Activated CD8-positive, alpha-beta T cell treated with anti-CD3 and anti-CD28 coated beads for 36 hours (primary cell): Measurements from ENCODE around the gene FAF1. TPM values are rescaled to one million over a fixed set of nuclear protein-coding genes. Genes with fewer than 3 reads are reported as not detected.

Experiments
- ATAC-seq: fragments of 200-7000 bp; cut with Tn5 transposase; one replicate; pipeline ENCODE4 v1.10.0; 2021; ENCODE audit warnings: mild to moderate bottlenecking, moderate library complexity
- CTCF ChIA-PET: fragments of 350-600 bp; sonication (Branson Sonifier 250); formaldehyde crosslinking; loops from one replicate; lab custom pipeline; 2021; ENCODE audit warnings: antibody characterized with exemption; lab: Charles Lee
- POLR2A ChIA-PET: fragments of 350-600 bp; sonication (Branson Sonifier 250); formaldehyde crosslinking; loops from one replicate; lab custom pipeline; 2021; ENCODE audit warnings: antibody characterized with exemption; lab: Charles Lee
- DNase-seq: peaks from one replicate; pipeline ENCODE4 v3.0.0-alpha.2; 2020
- H3K27ac Mint-ChIP-seq: one replicate; pipeline ENCODE4 v1.8.0; 2021; ENCODE audit warnings: mild to moderate bottlenecking, mixed read lengths
- H3K27me3 Mint-ChIP-seq: one replicate; pipeline ENCODE4 v1.8.0; 2021; ENCODE audit warnings: mixed read lengths
- H3K36me3 Mint-ChIP-seq: one replicate; pipeline ENCODE4 v1.8.0; 2021; ENCODE audit warnings: low read depth, mixed read lengths
- H3K4me1 Mint-ChIP-seq: one replicate; pipeline ENCODE4 v1.8.0; 2021; ENCODE audit warnings: low read depth, mixed read lengths
- H3K4me3 Mint-ChIP-seq: one replicate; pipeline ENCODE4 v1.8.0; 2021; ENCODE audit warnings: mild to moderate bottlenecking, moderate library complexity, mixed read lengths
- H3K9me3 Mint-ChIP-seq: one replicate; pipeline ENCODE4 v1.8.0; 2021; ENCODE audit warnings: mixed read lengths
- CTCF ChIP-seq: fragments of 200-600 bp; IDR thresholded peaks from one replicate; pipeline ENCODE4 v1.8.0; 2022; ENCODE audit warnings: antibody characterized with exemption, mild to moderate bottlenecking
- intact Hi-C: fragments of 100-400 bp; cut with micrococcal nuclease; formaldehyde crosslinking; loops from one replicate; pipeline ENCODE4 v1.10.0; 2022
- total RNA-seq, 2 experiments: library from RNA; stranded (reverse); gene quantifications; one replicate each; pipeline ENCODE4 v1.2.3, GENCODE V29; 2021

FAF1 gene
- total RNA-seq, 2 experiments from 2014 or later, result 82.2 to 87.0 TPM

- DNase-seq, result no peak
- intact Hi-C loops, result no loop called here
- TF ChIP-seq CTCF, result no peak
- peaks cover 3% of the 10 kb centered on the region for H3K36me3 Mint-ChIP-seq
- ChIA-PET CTCF (no interaction called here), POLR2A (no interaction called here)
- no peaks in the 10 kb centered on the region for H3K9me3 Mint-ChIP-seq
- H3K4me3 Mint-ChIP-seq, result no peak overlapping the region
- H3K27me3 Mint-ChIP-seq, result no peaks in the 10 kb centered on the region
- ATAC-seq, result no peak
- H3K4me1 Mint-ChIP-seq, result no peaks in the 10 kb centered on the region
- no peak overlapping the region for H3K27ac Mint-ChIP-seq
Observed at GRCh38 chr1:50462964-50463363, 497.1 kb downstream of the FAF1 start.

- CTCF ChIA-PET, result interaction anchor here (1.2 kb wide), 1 partner anchor 36 kb away, joined by 3 read pairs; no protein-coding TSS in a partner anchor
- Mint-ChIP-seq H3K4me1 (peaks cover 6% of the 10 kb centered on the region), H3K27ac (no peak overlapping the region), H3K36me3 (peaks cover 2% of the 10 kb centered on the region), H3K4me3 (no peak overlapping the region), H3K9me3 (no peaks in the 10 kb centered on the region), H3K27me3 (no peaks in the 10 kb centered on the region)
- intact Hi-C loops, result no loop called here
- ATAC-seq (no peak), DNase-seq (no peak)
- TF ChIP-seq CTCF, result no peak
- POLR2A ChIA-PET, result interaction anchor here (0.7 kb wide), 1 partner anchor 936 kb away, joined by 3 read pairs; no protein-coding TSS in a partner anchor
Observed at GRCh38 chr1:50458507-50458906, 501.6 kb downstream of the FAF1 start.

- H3K36me3 Mint-ChIP-seq, result no peaks in the 10 kb centered on the region
- no peaks in the 10 kb centered on the region for H3K27me3 Mint-ChIP-seq
- ChIA-PET CTCF (interaction anchor here (1.1 kb wide), 2 partner anchors 18 to 102 kb away, joined by 3 read pairs; no protein-coding TSS in a partner anchor), POLR2A (no interaction called here)
- no peak for ATAC-seq
- H3K9me3 Mint-ChIP-seq, result no peaks in the 10 kb centered on the region
- intact Hi-C loops, result no loop called here
- no peak overlapping the region for H3K27ac Mint-ChIP-seq
- no peak for DNase-seq
- peaks cover 34% of the 10 kb centered on the region for H3K4me1 Mint-ChIP-seq
- TF ChIP-seq CTCF, result no peak
- H3K4me3 Mint-ChIP-seq, result no peak overlapping the region
Observed at GRCh38 chr1:50454911-50455310, 505.2 kb downstream of the FAF1 start.

GRCh38 chr1:50453266-50453665 is 506.8 kb downstream of the FAF1 start:
- Mint-ChIP-seq H3K9me3 (no peaks in the 10 kb centered on the region), H3K4me1 (peaks cover 34% of the 10 kb centered on the region), H3K27me3 (no peaks in the 10 kb centered on the region), H3K27ac (no peak overlapping the region), H3K4me3 (no peak overlapping the region), H3K36me3 (no peaks in the 10 kb centered on the region)
- POLR2A ChIA-PET, result interaction anchor here (0.6 kb wide), 1 partner anchor 189 kb away, joined by 4 read pairs; no protein-coding TSS in a partner anchor
- CTCF ChIA-PET, result interaction anchor here (1.1 kb wide), 1 partner anchor 17 kb away, joined by 5 read pairs; no protein-coding TSS in a partner anchor
- ATAC-seq (no peak), DNase-seq (no peak)
- TF ChIP-seq CTCF, result no peak
- intact Hi-C loops, result no loop called here

GRCh38 chr1:50452700-50453099 is 507.4 kb downstream of the FAF1 start:
- ChIA-PET CTCF (interaction anchor here (1.1 kb wide), 1 partner anchor 16 kb away, joined by 5 read pairs; no protein-coding TSS in a partner anchor), POLR2A (no interaction called here)
- H3K27ac Mint-ChIP-seq, result no peak overlapping the region
- TF ChIP-seq CTCF, result no peak
- no peaks in the 10 kb centered on the region for H3K27me3 Mint-ChIP-seq
- intact Hi-C loops, result no loop called here
- H3K4me1 Mint-ChIP-seq, result peaks cover 34% of the 10 kb centered on the region
- no peaks in the 10 kb centered on the region for H3K9me3 Mint-ChIP-seq
- no peak for DNase-seq
- peak; percentile 45 for ATAC-seq
- no peak overlapping the region for H3K4me3 Mint-ChIP-seq
- no peaks in the 10 kb centered on the region for H3K36me3 Mint-ChIP-seq
